Measurements from ENCODE around the gene PXN. TPM values are rescaled to one million over a fixed set of nuclear protein-coding genes. Genes with fewer than 3 reads are reported as not detected.

Gene PXN
- total and polyA plus RNA-seq, 2 of the 13 experiments (the other 11 are each of a cell fraction or from before 2014, with no cell fraction given), result 13.6 to 14.2 TPM

GRCh38 chr12:120181991-120182631 lies 83.4 kb downstream of the PXN start (continued):
- TF ChIP-seq, protein P1, sequence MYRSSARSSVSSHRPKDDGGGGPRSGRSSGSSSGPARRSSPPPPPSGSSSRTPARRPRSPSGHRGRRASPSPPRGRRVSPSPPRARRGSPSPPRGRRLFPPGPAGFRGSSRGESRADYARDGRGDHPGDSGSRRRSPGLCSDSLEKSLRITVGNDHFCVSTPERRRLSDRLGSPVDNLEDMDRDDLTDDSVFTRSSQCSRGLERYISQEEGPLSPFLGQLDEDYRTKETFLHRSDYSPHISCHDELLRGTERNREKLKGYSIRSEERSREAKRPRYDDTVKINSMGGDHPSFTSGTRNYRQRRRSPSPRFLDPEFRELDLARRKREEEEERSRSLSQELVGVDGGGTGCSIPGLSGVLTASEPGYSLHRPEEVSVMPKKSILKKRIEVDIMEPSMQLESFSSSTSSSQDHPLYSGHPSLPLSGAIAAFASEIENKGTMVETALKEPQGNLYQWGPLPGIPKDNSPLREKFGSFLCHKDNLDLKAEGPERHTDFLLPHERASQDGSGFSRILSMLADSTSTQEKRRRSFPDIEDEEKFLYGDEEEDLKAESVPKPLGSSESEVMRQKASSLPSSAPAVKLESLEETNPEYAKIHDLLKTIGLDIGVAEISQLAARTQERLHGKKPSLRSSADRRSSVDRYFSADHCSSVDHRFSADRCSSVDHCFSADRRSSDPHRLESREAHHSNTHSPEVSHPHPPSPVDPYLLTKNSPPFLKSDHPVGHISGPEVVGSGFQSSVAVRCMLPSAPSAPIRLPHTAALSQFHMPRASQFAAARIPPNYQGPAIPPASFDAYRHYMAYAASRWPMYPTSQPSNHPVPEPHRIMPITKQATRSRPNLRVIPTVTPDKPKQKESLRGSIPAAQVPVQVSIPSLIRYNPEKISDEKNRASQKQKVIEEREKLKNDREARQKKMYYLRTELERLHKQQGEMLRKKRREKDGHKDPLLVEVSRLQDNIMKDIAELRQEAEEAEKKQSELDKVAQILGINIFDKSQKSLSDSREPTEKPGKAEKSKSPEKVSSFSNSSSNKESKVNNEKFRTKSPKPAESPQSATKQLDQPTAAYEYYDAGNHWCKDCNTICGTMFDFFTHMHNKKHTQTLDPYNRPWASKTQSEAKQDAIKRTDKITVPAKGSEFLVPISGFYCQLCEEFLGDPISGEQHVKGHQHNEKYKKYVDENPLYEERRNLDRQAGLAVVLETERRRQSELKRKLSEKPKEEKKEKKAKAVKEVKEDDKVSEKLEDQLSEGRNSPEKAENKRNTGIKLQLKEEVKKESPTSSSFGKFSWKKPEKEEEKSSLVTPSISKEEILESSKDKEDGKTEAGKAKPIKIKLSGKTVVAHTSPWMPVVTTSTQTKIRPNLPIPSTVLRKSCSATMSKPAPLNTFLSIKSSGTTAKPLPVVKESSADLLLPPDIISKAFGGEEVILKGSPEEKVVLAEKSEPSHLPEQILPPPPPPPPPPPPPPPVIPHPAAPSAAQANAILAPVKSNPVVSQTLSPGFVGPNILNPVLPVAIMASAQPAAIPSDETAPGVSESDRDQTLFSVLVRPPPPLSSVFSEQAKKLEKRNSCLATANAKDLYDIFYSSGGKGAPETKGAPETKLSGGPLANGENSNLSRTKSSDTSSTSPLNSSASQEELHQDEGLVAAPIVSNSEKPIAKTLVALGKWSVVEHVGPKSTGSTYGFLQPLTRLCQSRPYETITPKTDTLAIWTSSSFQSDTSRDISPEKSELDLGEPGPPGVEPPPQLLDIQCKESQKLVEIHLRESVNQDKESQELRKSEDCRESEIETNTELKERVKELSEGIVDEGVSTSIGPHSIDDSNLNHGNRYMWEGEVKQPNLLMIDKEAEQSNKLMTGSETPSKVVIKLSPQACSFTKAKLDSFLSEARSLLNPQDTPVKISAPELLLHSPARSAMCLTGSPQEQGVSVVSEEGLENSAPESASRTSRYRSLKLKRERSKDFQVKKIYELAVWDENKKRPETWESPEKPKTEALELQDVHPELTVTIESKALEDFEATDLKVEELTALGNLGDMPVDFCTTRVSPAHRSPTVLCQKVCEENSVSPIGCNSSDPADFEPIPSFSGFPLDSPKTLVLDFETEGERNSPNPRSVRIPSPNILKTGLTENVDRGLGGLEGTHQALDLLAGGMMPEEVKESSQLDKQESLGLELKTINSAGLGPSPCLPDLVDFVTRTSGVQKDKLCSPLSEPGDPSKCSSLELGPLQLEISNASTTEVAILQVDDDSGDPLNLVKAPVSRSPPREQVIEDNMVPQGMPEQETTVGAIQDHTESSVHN (CRISPR knock-in tag; IDR thresholded peaks at IDR 0.05), result no peak
- TF ChIP-seq KDM6A (CRISPR knock-in tag; IDR thresholded peaks at IDR 0.05; ENCODE audit: low read depth) (no peak), ATF7 (IDR thresholded peaks at IDR 0.05) (0 out of 2 replicates have a peak, but pooled peaks have one; percentile 6), ATF7 (CRISPR knock-in tag; IDR thresholded peaks at IDR 0.05) (no peak), SAP130 (CRISPR knock-in tag; IDR thresholded peaks at IDR 0.05; ENCODE audit: low read depth) (peak; percentile 10; the same call in 1 of the 2 replicates), SCMH1 (CRISPR knock-in tag; IDR thresholded peaks at IDR 0.05; ENCODE audit: borderline replicate concordance) (no peak), ZNF670 (CRISPR knock-in tag; IDR thresholded peaks at IDR 0.05; ENCODE audit: borderline replicate concordance) (no peak), ZNF256 (CRISPR knock-in tag; conservative IDR thresholded peaks at IDR 0.05) (no peak), HIVEP1 (CRISPR knock-in tag; IDR thresholded peaks at IDR 0.05) (no peak)
- TF ChIP-seq, protein P2, sequence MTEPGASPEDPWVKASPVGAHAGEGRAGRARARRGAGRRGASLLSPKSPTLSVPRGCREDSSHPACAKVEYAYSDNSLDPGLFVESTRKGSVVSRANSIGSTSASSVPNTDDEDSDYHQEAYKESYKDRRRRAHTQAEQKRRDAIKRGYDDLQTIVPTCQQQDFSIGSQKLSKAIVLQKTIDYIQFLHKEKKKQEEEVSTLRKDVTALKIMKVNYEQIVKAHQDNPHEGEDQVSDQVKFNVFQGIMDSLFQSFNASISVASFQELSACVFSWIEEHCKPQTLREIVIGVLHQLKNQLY (CRISPR knock-in tag; IDR thresholded peaks at IDR 0.05), result no peak
- TF ChIP-seq, protein P3, sequence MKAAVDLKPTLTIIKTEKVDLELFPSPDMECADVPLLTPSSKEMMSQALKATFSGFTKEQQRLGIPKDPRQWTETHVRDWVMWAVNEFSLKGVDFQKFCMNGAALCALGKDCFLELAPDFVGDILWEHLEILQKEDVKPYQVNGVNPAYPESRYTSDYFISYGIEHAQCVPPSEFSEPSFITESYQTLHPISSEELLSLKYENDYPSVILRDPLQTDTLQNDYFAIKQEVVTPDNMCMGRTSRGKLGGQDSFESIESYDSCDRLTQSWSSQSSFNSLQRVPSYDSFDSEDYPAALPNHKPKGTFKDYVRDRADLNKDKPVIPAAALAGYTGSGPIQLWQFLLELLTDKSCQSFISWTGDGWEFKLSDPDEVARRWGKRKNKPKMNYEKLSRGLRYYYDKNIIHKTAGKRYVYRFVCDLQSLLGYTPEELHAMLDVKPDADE (CRISPR knock-in tag; IDR thresholded peaks at IDR 0.05), result no peak

All from HepG2 (cell line).